Right lobe of liver (tissue), 6 donors: ENCODE measurements around the gene ARMCX1. TPM values are rescaled to one million over a fixed set of nuclear protein-coding genes. Genes with fewer than 3 reads are reported as not detected.
"Not testable (repeated sequence)": the region's sequence is repeated elsewhere in the genome, so short reads cannot be mapped to it uniquely, and the experiment has no call there.

Experiments used
- ATAC-seq, 4 donors: fragments of 200-7000 bp; cut with Tn5 transposase; one replicate each; pipeline ENCODE4 v1.9.1; 2020; ENCODE audit warnings: mild to moderate bottlenecking in 4 of 4, moderate library complexity in 4 of 4
- DNase-seq, 3 donors: peaks; one replicate each; pipeline ENCODE4 v3.0.0-alpha.2; 2020
- H3K27ac ChIP-seq, 3 donors: fragments of 200-600 bp; one replicate each; pipeline ENCODE4 v1.8.0; 2022
- H3K27me3 ChIP-seq, 2 donors: fragments of 200-600 bp; one replicate each; pipeline ENCODE4 v1.8.0; 2022
- H3K36me3 ChIP-seq, 4 donors: fragments of 200-600 bp; sonication (generic) in 1 of 4; one replicate each; pipeline versions ENCODE4 v1.5.1 to v1.8.0; 2017 to 2022; ENCODE audit warnings: control low read depth in 1 of 4
- H3K4me1 ChIP-seq, 4 donors: fragments of 200-600 bp; sonication (generic) in 1 of 4; one replicate each; pipeline versions ENCODE4 v1.5.1 to v1.8.0; 2017 to 2022; ENCODE audit warnings: control low read depth in 1 of 4
- H3K4me3 ChIP-seq, 3 donors: fragments of 200-600 bp; one replicate each; pipeline ENCODE4 v1.8.0; 2022
- H3K9me3 ChIP-seq, 4 donors: fragments of 200-600 bp; sonication (generic) in 1 of 4; one replicate each; pipeline versions ENCODE4 v1.5.1 to v1.8.0; 2017 to 2022; ENCODE audit warnings: control low read depth in 1 of 4
- CTCF ChIP-seq, 4 donors: fragments of 200-600 bp in 3 of 4; fragments of 450-650 bp in 1 of 4; IDR thresholded peaks; one replicate each; pipeline versions ENCODE4 v1.5.1 to v1.8.0; 2016 to 2022; ENCODE audit warnings: antibody characterized with exemption in 4 of 4, mild to moderate bottlenecking in 2 of 4
- POLR2A ChIP-seq: fragments of 450-650 bp; IDR thresholded peaks from one replicate; pipeline ENCODE4 v1.6.1; 2017; ENCODE audit warnings: antibody characterized with exemption, mild to moderate bottlenecking
- WGBS: methylation state at CpG from one replicate; pipeline ENCODE4 v1.1.6; 2018; ENCODE audit warnings: low coverage, low lambda C conversion rate; ENCODE audit not compliant: insufficient coverage; ENCODE audit errors: missing lambda C conversion rate; 5-methylcytosine and 5-hydroxymethylcytosine counted together
- intact Hi-C, 2 donors: fragments of 100-400 bp; cut with DNase I; formaldehyde crosslinking; loops; one replicate each; pipeline versions ENCODE4 v1.11.2 to v1.14.1; 2022
- long read RNA-seq: library from polyadenylated mRNA; unstranded; transcript quantifications from one replicate; pipeline ENCODE4 v2.0.0, GENCODE V29; 2019
- total RNA-seq, 6 experiments: library from RNA; depleted of rRNA in 2 of 6; stranded (reverse); fragments of >200 nt in 2 of 6; fragmentation: NEBNext Ultra II Directional in 3 of 6; extraction: Animal tissue kit (Norgen Biotek cat#: 25700) in 3 of 6; gene quantifications; one replicate each; pipeline versions ENCODE4 v1.1.0 to v1.2.4, GENCODE V29; 2016 to 2023
- donor health status: DM: no; HTN: yes; CAD: no.
- donor health status: DM: no; HTN: no; CAD: no.
- donor health status: DM: no; HTN: no; CAD: no.
- donor health status: DM: no; HTN: yes; CAD: no.
- donor health status: DM: no; HTN: yes; CAD: no.

ARMCX1 gene
- 1 to 10 TPM; 1.1 to 2.7 (median 1.6) TPM for total RNA-seq
- long read RNA-seq: 0 reads

DNA sequence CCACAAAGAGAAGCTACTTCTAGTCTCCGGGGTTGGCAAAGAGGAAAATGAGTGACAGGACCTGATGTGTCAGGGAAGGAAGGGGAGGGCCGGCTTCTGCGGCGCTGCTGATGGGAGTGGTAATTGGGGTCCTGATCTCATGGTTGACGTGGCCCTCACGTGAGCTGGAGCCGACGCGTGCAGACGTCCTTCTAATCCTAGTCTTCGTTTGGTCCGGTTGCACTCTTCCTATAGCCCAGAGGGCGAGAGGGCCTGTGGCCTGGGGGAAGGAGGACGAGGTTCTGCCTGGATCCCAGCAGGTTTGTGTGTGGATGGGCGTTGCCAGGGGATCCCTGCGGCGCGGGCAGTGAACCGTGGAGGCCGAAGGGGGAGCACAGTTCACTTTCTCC, at the start of gene ARMCX1:
ARMCX1 (plus strand) TSS at position 186 of the 389 bp plus-strand sequence. CDS start 2,384 bp downstream, outside the sequence.
- intact Hi-C loops: no loop called here
- 7% methylated on average over 3 of the region's 20 CpGs for WGBS
- peak within 1 kb of the TSS; percentile 36 to 72 (median 53) for H3K27ac ChIP-seq

DNA sequence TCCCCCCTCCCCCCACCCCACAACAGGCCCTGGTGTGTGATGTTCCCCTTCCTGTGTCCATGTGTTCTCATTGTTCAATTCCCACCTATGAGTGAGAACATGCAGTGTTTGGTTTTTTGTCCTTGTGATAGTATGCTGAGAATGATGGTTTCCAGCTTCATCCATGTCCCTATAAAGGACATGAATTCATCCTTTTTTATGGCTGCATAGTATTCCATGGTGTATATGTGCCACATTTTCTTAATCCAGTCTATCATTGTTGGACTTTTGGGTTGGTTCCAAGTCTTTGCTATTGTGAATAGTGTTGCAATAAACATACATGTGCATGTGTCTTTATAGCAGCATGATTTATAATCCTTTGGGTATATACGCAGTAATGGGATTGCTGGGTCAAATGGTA, 47.4 kb upstream of the ARMCX1 start:
- intact Hi-C loops: not testable (repeated sequence)

More for the DNA sequence above, at the start of gene ARMCX1:
- ATAC-seq (peak; percentile 75 to 92 (median 86)), DNase-seq (peak in 2 of 3 donors; percentile 46 to 48)
- no peaks in the 10 kb centered on the region for H3K4me1 ChIP-seq
- H3K36me3 ChIP-seq: no peaks in the 10 kb centered on the region
- H3K9me3 ChIP-seq: no peaks in the 10 kb centered on the region
- H3K4me3 ChIP-seq: peak within 1 kb of the TSS; percentile 31 to 43 (median 36)
- TF ChIP-seq POLR2A (peak; percentile 42), CTCF (IDR thresholded peaks at IDR 0.05) (no peak)
- no peaks in the 10 kb centered on the region for H3K27me3 ChIP-seq

GRCh38 chrX:101507372-101507771, 43.0 kb upstream of the ARMCX1 start:
- no peaks in the 10 kb centered on the region for H3K4me1 ChIP-seq
- no peaks in the 10 kb centered on the region for H3K36me3 ChIP-seq
- ATAC-seq: no peak
- no peaks in the 10 kb centered on the region for H3K9me3 ChIP-seq
- no peaks in the 10 kb centered on the region for H3K27me3 ChIP-seq
- H3K27ac ChIP-seq: no peak overlapping the region
- intact Hi-C loops: no loop called here
- TF ChIP-seq POLR2A: no peak
- TF ChIP-seq CTCF (IDR thresholded peaks at IDR 0.05): no peak
- H3K4me3 ChIP-seq: no peak overlapping the region
- DNase-seq: no peak

More for the DNA sequence above, 47.4 kb upstream of the ARMCX1 start:
- not testable (repeated sequence) for H3K4me1 ChIP-seq, ATAC-seq, H3K36me3 ChIP-seq, DNase-seq, H3K4me3 ChIP-seq, H3K9me3 ChIP-seq, H3K27ac ChIP-seq, H3K27me3 ChIP-seq
- WGBS: no CpG with 5 or more reads among the region's 1 CpG

GRCh38 chrX:101507986-101508385, 42.4 kb upstream of the ARMCX1 start:
- Histone ChIP-seq H3K36me3 (no peaks in the 10 kb centered on the region), H3K9me3 (no peaks in the 10 kb centered on the region), H3K27me3 (no peaks in the 10 kb centered on the region), H3K4me3 (no peak overlapping the region), H3K27ac (no peak overlapping the region), H3K4me1 (no peaks in the 10 kb centered on the region)
- 73% methylated on average over 4 of the region's 4 CpGs for WGBS
- DNase-seq: no peak
- intact Hi-C loops: no loop called here
- no peak for ATAC-seq
- no peak for TF ChIP-seq POLR2A
- TF ChIP-seq CTCF (IDR thresholded peaks at IDR 0.05): no peak

GRCh38 chrX:101530944-101531343, 19.4 kb upstream of the ARMCX1 start:
- H3K4me3 ChIP-seq: no peak overlapping the region
- no peaks in the 10 kb centered on the region for H3K27me3 ChIP-seq
- DNase-seq (no peak), ATAC-seq (no peak)
- no peaks in the 10 kb centered on the region for H3K36me3 ChIP-seq
- no peaks in the 10 kb centered on the region for H3K4me1 ChIP-seq
- TF ChIP-seq POLR2A: no peak
- TF ChIP-seq CTCF (IDR thresholded peaks at IDR 0.05): no peak
- no peaks in the 10 kb centered on the region for H3K9me3 ChIP-seq
- H3K27ac ChIP-seq: no peak overlapping the region
- 30% methylated on average over 2 of the region's 2 CpGs for WGBS
- intact Hi-C loops: no loop called here
